OCI-M2 (cell line): ENCODE data around the gene TPCN1.

Experiments used
- DNase-seq: peaks from one replicate; lab custom pipeline; 2025; ENCODE audit not compliant: unreplicated experiment; lab: John Stamatoyannopoulos, UW

TPCN1 gene

GRCh38 chr12:113302466-113302865 lies 81.2 kb downstream of the TPCN1 start:
- DNase-seq = no peak

- DNase-seq = no peak
Observed at GRCh38 chr12:113302886-113303640, 81.8 kb downstream of the TPCN1 start.

- no peak for DNase-seq
Observed at GRCh38 chr12:113305281-113305856, 84.1 kb downstream of the TPCN1 start.

- DNase-seq = no peak
Observed at GRCh38 chr12:113306382-113306781, 85.1 kb downstream of the TPCN1 start.

- no peak for DNase-seq
Observed at GRCh38 chr12:113310489-113310888, 89.2 kb downstream of the TPCN1 start.

- DNase-seq = no peak
Observed at GRCh38 chr12:113314121-113314529, 92.9 kb downstream of the TPCN1 start.

GRCh38 chr12:113315358-113315757 lies 94.1 kb downstream of the TPCN1 start:
- DNase-seq = no peak

GRCh38 chr12:113316155-113316554 lies 94.9 kb downstream of the TPCN1 start:
- DNase-seq = no peak

- DNase-seq = no peak
Observed at GRCh38 chr12:113317122-113317521, 95.9 kb downstream of the TPCN1 start.

GRCh38 chr12:113318046-113318656 lies 96.9 kb downstream of the TPCN1 start:
- DNase-seq = no peak

GRCh38 chr12:113318900-113319628 lies 97.8 kb downstream of the TPCN1 start:
- no peak for DNase-seq

- DNase-seq = no peak
Observed at GRCh38 chr12:113320401-113320800, 99.1 kb downstream of the TPCN1 start.

- no peak for DNase-seq
Observed at GRCh38 chr12:113322343-113322742, 101.1 kb downstream of the TPCN1 start.

- DNase-seq = no peak
Observed at GRCh38 chr12:113325916-113326315, 104.7 kb downstream of the TPCN1 start.

- DNase-seq = no peak
Observed at GRCh38 chr12:113326775-113327395, 105.6 kb downstream of the TPCN1 start.

- DNase-seq = no peak
Observed at GRCh38 chr12:113328368-113328889, 107.2 kb downstream of the TPCN1 start.

GRCh38 chr12:113329022-113329790 lies 107.9 kb downstream of the TPCN1 start:
- DNase-seq = no peak

GRCh38 chr12:113329791-113330417 lies 108.6 kb downstream of the TPCN1 start:
- DNase-seq = no peak

- no peak for DNase-seq
Observed at GRCh38 chr12:113330505-113330904, 109.2 kb downstream of the TPCN1 start.
